Prostate gland (tissue), 2 donors: Measurements from ENCODE around the gene USP43.

Source experiments
- POLR2A ChIP-seq: fragments of 450-650 bp; IDR thresholded peaks from one replicate; pipeline ENCODE4 v1.6.1; 2016; ENCODE audit warnings: antibody characterized with exemption, mild to moderate bottlenecking
- POLR2AphosphoS5 ChIP-seq: sonication (generic); formaldehyde crosslinking; IDR thresholded peaks from one replicate; pipeline ENCODE4 v1.6.1; 2017; ENCODE audit warnings: antibody characterized with exemption
- TF ChIP-seq, protein P1 (sequence below), 4 experiments: fragments of 200-600 bp in 2 of 4; fragments of 450-650 bp in 2 of 4; sonication (generic) in 2 of 4; IDR thresholded peaks; 1 replicate in 3 of 4; 2 replicates in 1 of 4; pipeline ENCODE4 v1.5.1; 2016 to 2019; ENCODE audit warnings: antibody characterized with exemption in 4 of 4, mild to moderate bottlenecking in 2 of 4, moderate library complexity in 2 of 4

DNA sequence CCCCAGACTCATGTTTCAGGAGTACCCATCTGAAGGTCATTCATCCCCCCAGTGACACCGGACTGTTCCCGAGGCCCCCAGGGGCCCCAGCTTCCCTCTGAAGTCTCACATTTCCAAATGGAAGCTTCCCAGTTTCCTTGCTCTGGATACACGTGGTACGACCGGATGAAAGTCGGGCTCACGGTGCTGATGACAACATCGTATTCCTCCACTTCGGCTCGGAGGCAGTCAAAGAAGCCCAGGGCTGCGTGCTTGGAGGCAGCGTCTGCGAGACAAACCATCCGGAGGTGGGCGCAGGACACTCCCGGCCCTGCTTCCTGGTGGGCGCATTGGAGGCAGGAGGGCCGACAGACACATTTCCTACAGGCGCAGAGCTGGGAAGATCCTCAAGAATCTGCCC is 127.3 kb downstream of the USP43 start:
- TF ChIP-seq, protein P1, sequence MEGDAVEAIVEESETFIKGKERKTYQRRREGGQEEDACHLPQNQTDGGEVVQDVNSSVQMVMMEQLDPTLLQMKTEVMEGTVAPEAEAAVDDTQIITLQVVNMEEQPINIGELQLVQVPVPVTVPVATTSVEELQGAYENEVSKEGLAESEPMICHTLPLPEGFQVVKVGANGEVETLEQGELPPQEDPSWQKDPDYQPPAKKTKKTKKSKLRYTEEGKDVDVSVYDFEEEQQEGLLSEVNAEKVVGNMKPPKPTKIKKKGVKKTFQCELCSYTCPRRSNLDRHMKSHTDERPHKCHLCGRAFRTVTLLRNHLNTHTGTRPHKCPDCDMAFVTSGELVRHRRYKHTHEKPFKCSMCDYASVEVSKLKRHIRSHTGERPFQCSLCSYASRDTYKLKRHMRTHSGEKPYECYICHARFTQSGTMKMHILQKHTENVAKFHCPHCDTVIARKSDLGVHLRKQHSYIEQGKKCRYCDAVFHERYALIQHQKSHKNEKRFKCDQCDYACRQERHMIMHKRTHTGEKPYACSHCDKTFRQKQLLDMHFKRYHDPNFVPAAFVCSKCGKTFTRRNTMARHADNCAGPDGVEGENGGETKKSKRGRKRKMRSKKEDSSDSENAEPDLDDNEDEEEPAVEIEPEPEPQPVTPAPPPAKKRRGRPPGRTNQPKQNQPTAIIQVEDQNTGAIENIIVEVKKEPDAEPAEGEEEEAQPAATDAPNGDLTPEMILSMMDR (IDR thresholded peaks at IDR 0.05): no peak
- TF ChIP-seq POLR2A (no peak), POLR2AphosphoS5 (no peak)
